Measurements from ENCODE around the gene IL18RAP. TPM values are rescaled to one million over a fixed set of nuclear protein-coding genes. Genes with fewer than 3 reads are reported as not detected.

IL18RAP gene
- total RNA-seq, 1 donor from 2014 or later = not detected

DNA sequence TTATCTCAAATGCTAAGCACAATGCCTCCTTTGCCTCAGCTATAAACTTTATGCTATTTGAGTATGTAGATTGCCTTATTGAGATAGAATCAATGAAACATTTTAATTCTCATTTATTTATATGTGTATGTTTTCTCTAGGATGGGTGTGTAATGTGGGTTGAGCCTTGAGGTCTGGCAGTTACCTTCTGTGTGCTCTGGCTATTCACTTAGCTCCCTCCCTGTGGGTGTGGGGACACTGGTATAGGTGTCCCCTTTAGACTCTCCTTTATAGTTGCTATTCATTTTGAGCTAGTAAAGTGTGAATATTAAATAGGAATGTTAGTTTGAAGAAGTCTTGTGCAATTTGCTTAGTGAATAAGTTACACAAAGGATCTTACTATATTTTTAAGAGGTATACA is 51.8 kb downstream of the IL18RAP start:
- TF ChIP-seq, protein P1, sequence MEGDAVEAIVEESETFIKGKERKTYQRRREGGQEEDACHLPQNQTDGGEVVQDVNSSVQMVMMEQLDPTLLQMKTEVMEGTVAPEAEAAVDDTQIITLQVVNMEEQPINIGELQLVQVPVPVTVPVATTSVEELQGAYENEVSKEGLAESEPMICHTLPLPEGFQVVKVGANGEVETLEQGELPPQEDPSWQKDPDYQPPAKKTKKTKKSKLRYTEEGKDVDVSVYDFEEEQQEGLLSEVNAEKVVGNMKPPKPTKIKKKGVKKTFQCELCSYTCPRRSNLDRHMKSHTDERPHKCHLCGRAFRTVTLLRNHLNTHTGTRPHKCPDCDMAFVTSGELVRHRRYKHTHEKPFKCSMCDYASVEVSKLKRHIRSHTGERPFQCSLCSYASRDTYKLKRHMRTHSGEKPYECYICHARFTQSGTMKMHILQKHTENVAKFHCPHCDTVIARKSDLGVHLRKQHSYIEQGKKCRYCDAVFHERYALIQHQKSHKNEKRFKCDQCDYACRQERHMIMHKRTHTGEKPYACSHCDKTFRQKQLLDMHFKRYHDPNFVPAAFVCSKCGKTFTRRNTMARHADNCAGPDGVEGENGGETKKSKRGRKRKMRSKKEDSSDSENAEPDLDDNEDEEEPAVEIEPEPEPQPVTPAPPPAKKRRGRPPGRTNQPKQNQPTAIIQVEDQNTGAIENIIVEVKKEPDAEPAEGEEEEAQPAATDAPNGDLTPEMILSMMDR (IDR thresholded peaks at IDR 0.05; ENCODE audit: unreplicated experiment) = no peak
- Mint-ChIP-seq H3K4me1 (ENCODE audit: unreplicated experiment) (no peaks in the 10 kb centered on the region), H3K27me3 (ENCODE audit: unreplicated experiment) (no peaks in the 10 kb centered on the region), H3K36me3 (ENCODE audit: low read depth, unreplicated experiment) (peaks cover 5% of the 10 kb centered on the region), H3K4me3 (ENCODE audit: unreplicated experiment) (no peak overlapping the region), H3K27ac (ENCODE audit: unreplicated experiment) (no peak overlapping the region), H3K9me3 (ENCODE audit: unreplicated experiment) (no peaks in the 10 kb centered on the region)
- DNase-seq (ENCODE audit: low spot score) = no peak

DNA sequence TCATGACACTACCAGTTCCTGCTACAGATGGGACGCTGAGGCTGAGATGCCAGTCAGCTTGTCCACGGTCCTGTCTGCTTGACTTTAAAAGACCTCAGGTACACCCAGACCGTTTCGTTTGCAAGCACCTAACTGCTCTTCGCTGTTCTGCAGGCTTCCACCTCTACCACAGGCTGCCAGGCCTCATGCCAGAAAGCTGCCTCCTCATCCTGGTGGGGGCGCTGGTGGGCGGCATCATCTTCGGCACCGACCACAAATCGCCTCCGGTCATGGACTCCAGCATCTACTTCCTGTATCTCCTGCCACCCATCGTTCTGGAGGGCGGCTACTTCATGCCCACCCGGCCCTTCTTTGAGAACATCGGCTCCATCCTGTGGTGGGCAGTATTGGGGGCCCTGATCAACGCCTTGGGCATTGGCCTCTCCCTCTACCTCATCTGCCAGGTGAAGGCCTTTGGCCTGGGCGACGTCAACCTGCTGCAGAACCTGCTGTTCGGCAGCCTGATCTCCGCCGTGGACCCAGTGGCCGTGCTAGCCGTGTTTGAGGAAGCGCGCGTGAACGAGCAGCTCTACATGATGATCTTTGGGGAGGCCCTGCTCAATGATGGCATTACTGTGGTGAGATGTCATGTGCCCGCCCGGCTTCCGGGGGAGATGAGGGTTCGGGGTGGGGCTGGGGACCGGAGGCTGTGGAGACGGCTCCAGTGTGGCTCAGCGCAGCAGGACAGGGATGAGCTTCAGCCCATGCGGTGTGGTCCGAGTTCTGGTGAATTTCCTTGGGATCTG is 55.9 kb downstream of the IL18RAP start:
- Mint-ChIP-seq H3K27me3 (ENCODE audit: unreplicated experiment) (peaks cover 1% of the 10 kb centered on the region), H3K36me3 (ENCODE audit: low read depth, unreplicated experiment) (no peaks in the 10 kb centered on the region), H3K9me3 (ENCODE audit: unreplicated experiment) (no peaks in the 10 kb centered on the region), H3K27ac (ENCODE audit: unreplicated experiment) (no peak overlapping the region), H3K4me3 (ENCODE audit: unreplicated experiment) (no peak overlapping the region), H3K4me1 (ENCODE audit: unreplicated experiment) (no peaks in the 10 kb centered on the region)
- TF ChIP-seq, protein P1 (IDR thresholded peaks at IDR 0.05; ENCODE audit: unreplicated experiment) = no peak
- no peak for DNase-seq (ENCODE audit: low spot score)

DNA sequence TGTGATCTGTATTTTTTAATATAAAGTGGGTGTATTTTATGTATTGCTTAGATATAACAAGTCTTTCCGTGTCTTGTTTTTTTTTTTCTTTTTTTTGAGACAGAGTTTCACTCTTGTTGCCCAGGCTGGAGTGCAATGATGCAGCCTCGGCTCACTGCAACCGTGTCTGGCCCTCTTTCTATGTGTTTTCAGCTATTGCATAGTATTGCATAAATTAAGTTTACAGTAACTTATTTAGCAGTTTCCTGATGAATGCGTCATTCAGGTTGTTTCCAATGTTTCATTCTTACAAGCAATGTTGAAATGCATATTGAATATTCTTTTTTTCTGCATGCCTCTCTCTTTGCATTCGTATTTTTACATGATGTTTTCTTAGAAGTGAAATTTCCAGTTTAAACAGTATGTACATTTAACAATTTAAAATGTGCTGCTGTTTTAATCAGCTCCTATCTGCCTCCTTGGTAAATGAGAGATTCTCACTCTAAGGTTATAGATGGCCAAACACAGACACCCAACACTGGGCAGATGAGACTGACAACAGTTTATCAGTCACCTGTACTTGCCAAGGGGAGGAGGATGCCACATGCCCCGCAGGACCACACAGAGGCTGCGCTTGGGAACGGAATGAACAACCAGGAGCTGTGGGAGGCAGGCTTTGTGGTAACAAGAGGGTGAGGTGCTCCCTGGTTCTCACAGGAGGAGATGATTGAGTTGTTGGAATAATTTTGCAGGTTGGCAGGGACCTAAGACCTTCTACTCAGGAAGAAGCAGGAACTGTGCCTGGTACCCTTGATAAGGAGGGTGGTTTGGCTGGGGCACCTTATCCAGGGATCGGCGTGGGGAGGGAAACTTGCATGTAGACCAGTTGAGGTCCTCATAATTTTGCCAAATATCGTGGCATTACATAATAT is 57.6 kb downstream of the IL18RAP start:
- TF ChIP-seq, protein P1 (IDR thresholded peaks at IDR 0.05; ENCODE audit: unreplicated experiment) = no peak
- Mint-ChIP-seq H3K9me3 (ENCODE audit: unreplicated experiment) (no peaks in the 10 kb centered on the region), H3K27ac (ENCODE audit: unreplicated experiment) (no peak overlapping the region), H3K4me1 (ENCODE audit: unreplicated experiment) (no peaks in the 10 kb centered on the region), H3K4me3 (ENCODE audit: unreplicated experiment) (no peak overlapping the region), H3K36me3 (ENCODE audit: low read depth, unreplicated experiment) (no peaks in the 10 kb centered on the region), H3K27me3 (ENCODE audit: unreplicated experiment) (peaks cover 3% of the 10 kb centered on the region)
- DNase-seq (ENCODE audit: low spot score) = no peak

DNA sequence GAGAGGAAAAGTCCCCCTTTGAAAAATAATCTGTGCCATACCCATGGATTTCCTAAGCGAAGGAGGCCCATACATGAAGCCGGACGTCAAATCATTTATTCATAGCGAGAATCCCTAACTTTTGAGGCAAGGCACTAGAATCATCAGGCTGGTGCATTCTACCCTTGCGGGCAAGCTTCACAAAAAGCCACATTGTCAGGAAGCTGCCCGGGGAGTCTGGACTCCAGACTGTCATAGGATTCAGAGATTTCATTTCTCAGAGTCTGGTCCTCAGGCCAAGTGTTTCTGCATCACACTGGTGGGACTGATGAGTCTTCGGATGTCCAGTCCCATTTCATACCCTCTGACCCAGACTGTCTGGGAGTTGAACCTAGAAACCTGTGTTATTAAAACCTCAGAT is 59.0 kb downstream of the IL18RAP start:
- no peaks in the 10 kb centered on the region for H3K4me1 Mint-ChIP-seq (ENCODE audit: unreplicated experiment)
- no peak for DNase-seq (ENCODE audit: low spot score)
- peaks cover 3% of the 10 kb centered on the region for H3K27me3 Mint-ChIP-seq (ENCODE audit: unreplicated experiment)
- no peaks in the 10 kb centered on the region for H3K9me3 Mint-ChIP-seq (ENCODE audit: unreplicated experiment)
- H3K27ac Mint-ChIP-seq (ENCODE audit: unreplicated experiment) = no peak overlapping the region
- TF ChIP-seq, protein P1 (IDR thresholded peaks at IDR 0.05; ENCODE audit: unreplicated experiment) = no peak
- no peaks in the 10 kb centered on the region for H3K36me3 Mint-ChIP-seq (ENCODE audit: low read depth, unreplicated experiment)
- H3K4me3 Mint-ChIP-seq (ENCODE audit: unreplicated experiment) = no peak overlapping the region
